IPS-15b (cell line): ENCODE data around the gene B4GALT6.

Experiments
- H3K27me3 ChIP-seq: one replicate; pipeline ENCODE4 v1.6.1; 2013; ENCODE audit warnings: low read length; ENCODE audit not compliant: control insufficient read depth, insufficient read depth
- H3K36me3 ChIP-seq: one replicate; pipeline ENCODE4 v1.6.1; 2013; ENCODE audit warnings: low read length; ENCODE audit not compliant: control insufficient read depth, insufficient read depth
- H3K4me1 ChIP-seq: one replicate; pipeline ENCODE4 v1.6.1; 2013; ENCODE audit warnings: mild to moderate bottlenecking, low read length; ENCODE audit not compliant: control insufficient read depth, insufficient read depth
- H3K4me3 ChIP-seq: one replicate; pipeline ENCODE4 v1.5.1; 2013; ENCODE audit warnings: low read depth, low read length
- H3K9ac ChIP-seq: one replicate; pipeline ENCODE4 v1.6.1; 2013; ENCODE audit warnings: low read depth, mild to moderate bottlenecking, low read length
- H3K9me3 ChIP-seq: one replicate; pipeline ENCODE4 v1.6.1; 2013; ENCODE audit warnings: mild to moderate bottlenecking, low read length; ENCODE audit not compliant: control insufficient read depth, insufficient read depth

B4GALT6 gene

DNA sequence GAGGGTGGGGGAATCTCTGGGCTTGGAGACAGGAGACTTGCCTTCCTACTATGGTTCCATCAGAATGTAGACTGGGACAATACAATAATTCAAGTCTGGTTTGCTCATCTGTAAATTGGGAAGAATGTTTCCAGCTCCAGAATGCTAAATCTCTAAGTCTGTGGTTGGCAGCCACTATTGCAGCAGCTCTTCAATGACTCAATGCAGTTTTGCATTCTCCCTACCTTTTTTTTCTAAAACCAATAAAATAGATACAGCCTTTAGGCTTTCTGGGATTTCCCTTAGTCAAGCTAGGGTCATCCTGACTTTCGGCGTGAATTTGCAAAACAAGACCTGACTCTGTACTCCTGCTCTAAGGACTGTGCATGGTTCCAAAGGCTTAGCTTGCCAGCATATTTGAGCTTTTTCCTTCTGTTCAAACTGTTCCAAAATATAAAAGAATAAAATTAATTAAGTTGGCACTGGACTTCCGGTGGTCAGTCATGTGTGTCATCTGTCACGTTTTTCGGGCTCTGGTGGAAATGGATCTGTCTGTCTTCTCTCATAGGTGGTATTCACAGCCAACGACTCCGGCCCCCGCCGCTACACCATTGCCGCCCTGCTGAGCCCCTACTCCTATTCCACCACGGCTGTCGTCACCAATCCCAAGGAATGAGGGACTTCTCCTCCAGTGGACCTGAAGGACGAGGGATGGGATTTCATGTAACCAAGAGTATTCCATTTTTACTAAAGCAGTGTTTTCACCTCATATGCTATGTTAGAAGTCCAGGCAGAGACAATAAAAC, 86.2 kb downstream of the B4GALT6 start:
- no peaks in the 10 kb centered on the region for H3K27me3 ChIP-seq
- no peaks in the 10 kb centered on the region for H3K36me3 ChIP-seq
- H3K9me3 ChIP-seq = no peaks in the 10 kb centered on the region
- no peak overlapping the region for H3K4me3 ChIP-seq
- H3K9ac ChIP-seq = no peak overlapping the region
- no peaks in the 10 kb centered on the region for H3K4me1 ChIP-seq

DNA sequence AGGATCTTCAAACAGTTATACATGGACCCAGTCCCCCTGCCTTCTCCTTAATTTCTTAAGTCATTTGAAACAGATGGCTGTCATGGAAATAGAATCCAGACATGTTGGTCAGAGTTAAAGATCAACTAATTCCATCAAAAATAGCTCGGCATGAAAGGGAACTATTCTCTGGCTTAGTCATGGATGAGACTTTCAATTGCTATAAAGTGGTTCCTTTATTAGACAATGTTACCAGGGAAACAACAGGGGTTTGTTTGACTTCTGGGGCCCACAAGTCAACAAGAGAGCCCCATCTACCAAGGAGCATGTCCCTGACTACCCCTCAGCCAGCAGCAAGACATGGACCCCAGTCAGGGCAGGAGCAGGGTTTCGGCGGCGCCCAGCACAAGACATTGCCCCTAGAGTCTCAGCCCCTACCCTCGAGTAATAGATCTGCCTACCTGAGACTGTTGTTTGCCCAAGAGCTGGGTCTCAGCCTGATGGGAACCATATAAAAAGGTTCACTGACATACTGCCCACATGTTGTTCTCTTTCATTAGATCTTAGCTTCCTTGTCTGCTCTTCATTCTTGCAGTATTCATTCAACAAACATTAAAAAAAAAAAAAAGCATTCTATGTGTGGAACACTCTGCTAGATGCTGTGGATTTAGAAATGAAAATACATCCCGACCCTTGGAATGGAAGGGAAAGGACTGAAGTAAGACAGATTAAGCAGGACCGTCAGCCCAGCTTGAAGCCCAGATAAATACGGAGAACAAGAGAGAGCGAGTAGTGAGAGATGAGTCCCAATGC, 88.1 kb downstream of the B4GALT6 start:
- no peaks in the 10 kb centered on the region for H3K36me3 ChIP-seq
- H3K9ac ChIP-seq = no peak overlapping the region
- no peak overlapping the region for H3K4me3 ChIP-seq
- no peaks in the 10 kb centered on the region for H3K27me3 ChIP-seq
- no peaks in the 10 kb centered on the region for H3K4me1 ChIP-seq
- no peaks in the 10 kb centered on the region for H3K9me3 ChIP-seq

DNA sequence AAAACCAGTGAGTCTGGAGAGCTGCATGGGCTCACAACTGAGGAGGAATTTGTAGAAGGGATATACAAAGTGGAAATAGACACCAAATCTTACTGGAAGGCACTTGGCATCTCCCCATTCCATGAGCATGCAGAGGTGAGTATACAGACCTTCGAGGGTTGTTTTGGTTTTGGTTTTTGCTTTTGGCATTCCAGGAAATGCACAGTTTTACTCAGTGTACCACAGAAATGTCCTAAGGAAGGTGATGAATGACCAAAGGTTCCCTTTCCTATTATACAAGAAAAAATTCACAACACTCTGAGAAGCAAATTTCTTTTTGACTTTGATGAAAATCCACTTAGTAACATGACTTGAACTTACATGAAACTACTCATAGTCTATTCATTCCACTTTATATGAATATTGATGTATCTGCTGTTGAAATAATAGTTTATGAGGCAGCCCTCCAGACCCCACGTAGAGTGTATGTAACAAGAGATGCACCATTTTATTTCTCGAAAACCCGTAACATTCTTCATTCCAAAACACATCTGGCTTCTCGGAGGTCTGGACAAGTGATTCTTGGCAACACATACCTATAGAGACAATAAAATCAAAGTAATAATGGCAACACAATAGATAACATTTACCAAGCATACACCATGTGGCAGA, 89.1 kb downstream of the B4GALT6 start:
- H3K36me3 ChIP-seq = no peaks in the 10 kb centered on the region
- no peaks in the 10 kb centered on the region for H3K9me3 ChIP-seq
- no peaks in the 10 kb centered on the region for H3K27me3 ChIP-seq
- H3K9ac ChIP-seq = no peak overlapping the region
- H3K4me3 ChIP-seq = no peak overlapping the region
- no peaks in the 10 kb centered on the region for H3K4me1 ChIP-seq

DNA sequence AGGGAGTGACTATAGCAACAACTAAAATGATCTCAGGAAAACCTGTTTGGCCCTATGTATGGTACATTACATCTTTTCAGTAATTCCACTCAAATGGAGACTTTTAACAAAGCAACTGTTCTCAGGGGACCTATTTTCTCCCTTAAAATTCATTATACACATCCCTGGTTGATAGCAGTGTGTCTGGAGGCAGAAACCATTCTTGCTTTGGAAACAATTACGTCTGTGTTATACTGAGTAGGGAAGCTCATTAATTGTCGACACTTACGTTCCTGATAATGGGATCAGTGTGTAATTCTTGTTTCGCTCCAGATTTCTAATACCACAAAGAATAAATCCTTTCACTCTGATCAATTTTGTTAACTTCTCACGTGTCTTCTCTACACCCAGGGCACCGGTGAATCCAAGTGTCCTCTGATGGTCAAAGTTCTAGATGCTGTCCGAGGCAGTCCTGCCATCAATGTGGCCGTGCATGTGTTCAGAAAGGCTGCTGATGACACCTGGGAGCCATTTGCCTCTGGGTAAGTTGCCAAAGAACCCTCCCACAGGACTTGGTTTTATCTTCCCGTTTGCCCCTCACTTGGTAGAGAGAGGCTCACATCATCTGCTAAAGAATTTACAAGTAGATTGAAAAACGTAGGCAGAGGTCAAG, 91.7 kb downstream of the B4GALT6 start:
- H3K9me3 ChIP-seq = no peaks in the 10 kb centered on the region
- H3K27me3 ChIP-seq = no peaks in the 10 kb centered on the region
- H3K4me1 ChIP-seq = no peaks in the 10 kb centered on the region
- H3K4me3 ChIP-seq = no peak overlapping the region
- no peaks in the 10 kb centered on the region for H3K36me3 ChIP-seq
- H3K9ac ChIP-seq = no peak overlapping the region

DNA sequence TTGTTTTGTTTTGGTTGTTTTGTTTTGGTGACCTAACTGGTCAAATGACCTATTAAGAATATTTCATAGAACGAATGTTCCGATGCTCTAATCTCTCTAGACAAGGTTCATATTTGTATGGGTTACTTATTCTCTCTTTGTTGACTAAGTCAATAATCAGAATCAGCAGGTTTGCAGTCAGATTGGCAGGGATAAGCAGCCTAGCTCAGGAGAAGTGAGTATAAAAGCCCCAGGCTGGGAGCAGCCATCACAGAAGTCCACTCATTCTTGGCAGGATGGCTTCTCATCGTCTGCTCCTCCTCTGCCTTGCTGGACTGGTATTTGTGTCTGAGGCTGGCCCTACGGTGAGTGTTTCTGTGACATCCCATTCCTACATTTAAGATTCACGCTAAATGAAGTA, 92.8 kb downstream of the B4GALT6 start, which contains the start of gene TTR:
Gene TTR (plus strand): TSS at position 250 of the 400 bp plus-strand sequence. CDS start 26 bp downstream, at position 276.
- Histone ChIP-seq H3K9ac (no peak within 1 kb of the TSS), H3K36me3 (no peaks in the 10 kb centered on the region), H3K27me3 (no peaks in the 10 kb centered on the region), H3K9me3 (no peaks in the 10 kb centered on the region), H3K4me1 (no peaks in the 10 kb centered on the region), H3K4me3 (no peak within 1 kb of the TSS)

DNA sequence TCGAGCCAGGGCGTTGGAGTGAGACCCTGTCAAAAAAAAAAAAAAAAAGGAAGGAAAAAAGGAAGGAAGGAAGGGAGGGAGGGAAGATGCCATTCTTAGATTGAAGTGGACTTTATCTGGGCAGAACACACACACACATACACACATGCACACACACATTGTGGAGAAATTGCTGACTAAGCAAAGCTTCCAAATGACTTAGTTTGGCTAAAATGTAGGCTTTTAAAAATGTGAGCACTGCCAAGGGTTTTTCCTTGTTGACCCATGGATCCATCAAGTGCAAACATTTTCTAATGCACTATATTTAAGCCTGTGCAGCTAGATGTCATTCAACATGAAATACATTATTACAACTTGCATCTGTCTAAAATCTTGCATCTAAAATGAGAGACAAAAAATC, 93.3 kb downstream of the B4GALT6 start:
- no peak overlapping the region for H3K9ac ChIP-seq
- H3K36me3 ChIP-seq = no peaks in the 10 kb centered on the region
- no peaks in the 10 kb centered on the region for H3K9me3 ChIP-seq
- no peaks in the 10 kb centered on the region for H3K4me1 ChIP-seq
- no peak overlapping the region for H3K4me3 ChIP-seq
- H3K27me3 ChIP-seq = no peaks in the 10 kb centered on the region

DNA sequence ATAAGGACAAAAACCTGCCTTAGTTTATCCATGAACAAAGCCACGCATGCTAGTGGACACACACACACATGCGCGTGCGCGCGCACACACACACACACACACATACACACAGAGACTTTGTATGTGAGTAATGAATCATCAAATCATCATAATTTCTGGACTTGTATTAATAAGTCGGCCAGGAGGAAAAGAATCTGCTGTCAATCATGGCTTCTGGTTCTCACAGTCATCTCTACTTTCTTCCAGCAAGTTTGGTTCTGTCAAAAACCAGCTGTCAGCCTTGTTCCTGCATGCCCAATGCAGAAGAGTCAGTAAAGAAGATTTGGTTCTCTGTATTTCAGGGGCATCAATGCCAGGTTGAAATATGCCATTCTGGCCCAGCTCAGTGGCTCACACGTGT, 93.8 kb downstream of the B4GALT6 start:
- no peak overlapping the region for H3K9ac ChIP-seq
- H3K4me3 ChIP-seq = no peak overlapping the region
- no peaks in the 10 kb centered on the region for H3K4me1 ChIP-seq
- H3K27me3 ChIP-seq = no peaks in the 10 kb centered on the region
- no peaks in the 10 kb centered on the region for H3K36me3 ChIP-seq
- H3K9me3 ChIP-seq = no peaks in the 10 kb centered on the region

DNA sequence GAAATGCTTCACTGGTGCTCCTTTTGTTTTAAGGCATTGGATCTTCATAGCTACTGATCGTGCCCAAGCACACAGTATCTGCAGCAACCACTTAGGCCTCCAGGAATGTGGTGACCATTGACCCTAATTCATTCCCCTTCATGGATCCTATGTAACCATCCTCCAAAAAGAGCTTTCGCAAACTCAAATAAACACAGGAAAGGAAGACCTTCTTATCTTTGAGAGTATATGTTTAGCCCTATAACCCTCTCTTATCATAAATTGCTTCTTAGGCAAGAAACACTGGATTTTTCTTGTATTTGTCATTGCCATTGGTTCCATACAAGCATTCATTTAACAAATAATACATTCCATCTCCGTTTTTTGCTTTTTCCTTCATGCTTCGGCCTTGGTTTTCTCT, 96.9 kb downstream of the B4GALT6 start:
- Histone ChIP-seq H3K4me1 (no peaks in the 10 kb centered on the region), H3K9me3 (no peaks in the 10 kb centered on the region), H3K27me3 (no peaks in the 10 kb centered on the region), H3K9ac (no peak overlapping the region), H3K4me3 (no peak overlapping the region), H3K36me3 (no peaks in the 10 kb centered on the region)

DNA sequence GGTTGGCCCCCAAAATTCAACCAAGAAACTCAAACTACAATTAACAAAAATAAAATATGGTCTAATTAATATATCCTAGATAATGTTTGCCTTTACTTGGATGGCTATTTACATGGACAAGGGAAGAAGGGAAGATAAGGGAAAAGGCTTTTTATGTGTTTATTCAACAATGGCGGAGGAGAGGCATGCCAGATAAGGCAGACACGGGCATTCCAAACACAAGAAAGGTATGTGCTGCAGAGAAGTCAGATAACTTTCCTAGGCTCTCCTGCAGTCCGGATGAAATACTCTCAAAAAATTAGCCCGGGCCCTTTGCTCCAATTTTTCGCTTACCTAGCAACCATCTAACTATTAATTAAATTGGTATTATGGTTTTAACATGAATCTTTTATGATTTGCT, 97.8 kb downstream of the B4GALT6 start:
- no peaks in the 10 kb centered on the region for H3K36me3 ChIP-seq
- no peaks in the 10 kb centered on the region for H3K9me3 ChIP-seq
- H3K4me1 ChIP-seq = no peaks in the 10 kb centered on the region
- H3K9ac ChIP-seq = no peak overlapping the region
- no peak overlapping the region for H3K4me3 ChIP-seq
- no peaks in the 10 kb centered on the region for H3K27me3 ChIP-seq

DNA sequence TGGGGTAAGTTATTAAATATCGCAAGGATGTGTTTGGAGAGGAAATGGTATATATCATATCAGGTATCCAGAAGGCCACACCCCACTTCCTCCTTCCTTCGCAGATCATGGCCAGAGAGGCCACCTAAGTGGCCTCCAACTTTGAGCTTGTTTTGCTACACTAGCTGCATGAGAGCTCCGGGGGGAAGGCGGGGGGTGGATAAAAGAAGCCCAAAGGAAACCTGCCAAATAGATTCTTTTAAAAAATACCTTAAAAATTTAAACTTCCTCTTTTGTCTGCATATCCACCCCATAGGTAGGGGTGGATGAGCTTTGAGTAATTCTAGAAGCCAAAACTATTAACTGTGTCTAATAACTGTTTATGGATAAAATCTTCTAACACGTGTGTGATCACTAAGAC, 98.4 kb downstream of the B4GALT6 start:
- no peaks in the 10 kb centered on the region for H3K27me3 ChIP-seq
- H3K4me1 ChIP-seq = no peaks in the 10 kb centered on the region
- no peaks in the 10 kb centered on the region for H3K9me3 ChIP-seq
- no peak overlapping the region for H3K9ac ChIP-seq
- H3K36me3 ChIP-seq = no peaks in the 10 kb centered on the region
- no peak overlapping the region for H3K4me3 ChIP-seq

DNA sequence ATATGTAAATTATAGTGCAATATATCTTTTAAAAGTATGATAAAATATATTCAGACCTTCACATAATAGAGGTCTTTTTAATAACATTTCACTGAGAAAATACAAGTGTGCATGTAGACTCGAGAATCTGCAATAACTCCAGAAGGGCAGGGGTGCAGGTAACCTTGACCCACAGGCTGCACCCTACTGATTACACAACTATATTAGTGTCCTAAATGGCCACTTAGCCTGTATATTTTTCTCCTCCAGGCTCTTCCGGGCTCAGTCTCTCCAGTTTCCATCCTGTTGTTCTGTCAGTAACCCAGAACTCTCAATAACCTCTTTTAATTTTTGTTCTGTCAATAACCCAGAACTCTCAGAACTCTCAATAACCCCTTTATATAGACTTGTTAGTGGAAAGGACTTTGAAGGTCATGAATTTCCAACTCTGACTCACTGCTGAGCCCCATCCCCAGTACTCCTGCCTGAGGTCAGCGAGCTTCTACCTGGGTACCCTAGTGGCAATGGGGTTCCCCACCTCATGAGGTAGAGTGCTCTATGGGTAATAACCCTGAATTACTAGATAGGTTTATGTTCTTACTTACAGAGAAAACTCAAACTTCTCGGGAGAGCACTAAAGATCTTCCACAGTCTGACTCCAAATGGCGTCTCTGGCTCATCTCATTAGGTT, 101.1 kb downstream of the B4GALT6 start:
- Histone ChIP-seq H3K9ac (no peak overlapping the region), H3K4me3 (no peak overlapping the region), H3K9me3 (no peaks in the 10 kb centered on the region), H3K36me3 (no peaks in the 10 kb centered on the region), H3K4me1 (no peaks in the 10 kb centered on the region), H3K27me3 (no peaks in the 10 kb centered on the region)
